GM13977 (cell line): ENCODE results near the gene PPFIA4.

Experiments used
- DNase-seq: peaks from one replicate; pipeline ENCODE4 v3.0.0; 2012; ENCODE audit warnings: low spot score
- CTCF ChIP-seq: IDR thresholded peaks from 2 replicates; pipeline ENCODE4 v1.5.1; 2012; ENCODE audit warnings: mild to moderate bottlenecking, control low read depth; ENCODE audit not compliant: insufficient read depth; ENCODE audit errors: extremely low read depth, missing control alignments
- in situ Hi-C: fragments of 300-500 bp; cut with MboI; formaldehyde crosslinking; loops from one replicate; pipeline ENCODE4 v1.12.0; 2022; ENCODE audit warnings: low sequenced_read_pairs, low pct_unique_long_range_greater_than_20kb, mixed read lengths, inconsistent platforms; ENCODE audit not compliant: unreplicated experiment

PPFIA4 gene

GRCh38 chr1:203065986-203066385 lies 39.7 kb downstream of the PPFIA4 start:
- TF ChIP-seq CTCF, result no peak
- DNase-seq, result no peak
- in situ Hi-C loops, result no loop called here

GRCh38 chr1:203066965-203067364 lies 40.7 kb downstream of the PPFIA4 start:
- in situ Hi-C loops, result no loop called here
- no peak for TF ChIP-seq CTCF
- no peak for DNase-seq

- DNase-seq, result no peak
- in situ Hi-C loops, result no loop called here
- TF ChIP-seq CTCF, result no peak
These were observed 42.9 kb downstream of the PPFIA4 start for GRCh38 chr1:203069030-203069747.

GRCh38 chr1:203072002-203072602 lies 45.8 kb downstream of the PPFIA4 start:
- in situ Hi-C loops, result no loop called here
- no peak for TF ChIP-seq CTCF
- DNase-seq, result no peak

DNA sequence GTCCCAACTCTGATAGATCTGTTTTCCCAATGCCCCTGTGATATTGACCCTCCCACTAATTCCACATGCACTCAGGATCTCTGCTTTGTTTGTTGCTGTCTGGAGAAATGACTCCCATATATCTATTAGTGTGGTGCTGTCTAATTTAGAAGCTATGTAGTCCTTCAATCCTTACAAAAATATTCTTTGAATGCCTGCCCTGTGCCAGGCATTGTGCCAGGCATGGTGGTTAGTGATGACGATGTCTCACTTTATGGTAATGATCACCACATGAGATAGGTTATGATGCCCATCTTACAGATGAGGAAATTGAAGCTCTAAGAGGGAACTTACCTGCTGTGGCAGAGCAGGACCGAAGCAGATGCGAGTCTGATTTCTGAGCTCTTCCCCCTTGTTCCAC lies 46.6 kb downstream of the PPFIA4 start:
- no peak for TF ChIP-seq CTCF

DNA sequence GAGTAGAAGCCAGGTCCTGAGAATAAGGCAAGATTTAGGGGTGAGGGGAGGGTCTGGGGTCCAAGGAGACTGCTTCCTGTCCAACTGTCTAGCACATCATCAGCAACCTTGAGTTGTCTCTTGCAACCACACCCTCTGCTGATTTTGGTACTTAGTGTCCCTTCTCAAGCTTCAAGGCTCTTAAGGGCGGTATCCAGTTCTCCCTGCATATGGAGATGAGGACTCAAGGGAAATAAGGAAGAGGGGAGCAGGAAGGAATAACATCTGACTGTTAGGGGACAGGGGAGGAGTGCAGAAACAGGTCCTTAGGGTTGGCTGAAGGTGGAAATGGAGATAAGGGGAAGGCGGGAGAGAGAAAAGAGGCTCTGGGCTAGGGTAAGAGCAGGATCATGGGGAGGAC lies 47.2 kb downstream of the PPFIA4 start:
- TF ChIP-seq CTCF, result no peak
- DNase-seq, result no peak
- in situ Hi-C loops, result no loop called here

More for the DNA sequence above, 46.6 kb downstream of the PPFIA4 start:
- DNase-seq, result no peak
- in situ Hi-C loops, result no loop called here

GRCh38 chr1:203074610-203075009 lies 48.3 kb downstream of the PPFIA4 start:
- in situ Hi-C loops, result no loop called here
- no peak for TF ChIP-seq CTCF
- no peak for DNase-seq
